ENCODE results near the gene SERTAD4.

Gene SERTAD4

DNA sequence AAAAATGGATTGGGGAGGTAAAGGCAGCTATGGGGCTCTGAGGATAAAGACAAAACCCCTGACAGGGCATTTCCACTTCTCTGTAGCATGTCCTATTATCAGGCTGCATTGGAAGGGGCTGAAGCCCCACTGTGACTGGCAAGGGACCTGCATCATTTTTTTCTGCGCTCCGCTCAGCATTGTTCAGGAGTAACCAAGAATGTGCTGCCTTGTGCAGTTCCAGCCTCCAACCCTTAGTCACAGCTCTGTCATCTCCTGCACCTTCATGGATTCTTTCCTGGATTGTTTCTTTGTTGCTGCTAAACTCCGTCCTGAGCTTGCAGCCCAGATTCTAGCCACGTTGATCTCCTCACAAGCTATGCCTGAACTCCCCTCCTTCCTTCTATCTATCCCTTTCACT lies 37.4 kb downstream of the SERTAD4 start:
- no peak for DNase-seq (ENCODE audit: low read depth)
- TF ChIP-seq, protein P1, sequence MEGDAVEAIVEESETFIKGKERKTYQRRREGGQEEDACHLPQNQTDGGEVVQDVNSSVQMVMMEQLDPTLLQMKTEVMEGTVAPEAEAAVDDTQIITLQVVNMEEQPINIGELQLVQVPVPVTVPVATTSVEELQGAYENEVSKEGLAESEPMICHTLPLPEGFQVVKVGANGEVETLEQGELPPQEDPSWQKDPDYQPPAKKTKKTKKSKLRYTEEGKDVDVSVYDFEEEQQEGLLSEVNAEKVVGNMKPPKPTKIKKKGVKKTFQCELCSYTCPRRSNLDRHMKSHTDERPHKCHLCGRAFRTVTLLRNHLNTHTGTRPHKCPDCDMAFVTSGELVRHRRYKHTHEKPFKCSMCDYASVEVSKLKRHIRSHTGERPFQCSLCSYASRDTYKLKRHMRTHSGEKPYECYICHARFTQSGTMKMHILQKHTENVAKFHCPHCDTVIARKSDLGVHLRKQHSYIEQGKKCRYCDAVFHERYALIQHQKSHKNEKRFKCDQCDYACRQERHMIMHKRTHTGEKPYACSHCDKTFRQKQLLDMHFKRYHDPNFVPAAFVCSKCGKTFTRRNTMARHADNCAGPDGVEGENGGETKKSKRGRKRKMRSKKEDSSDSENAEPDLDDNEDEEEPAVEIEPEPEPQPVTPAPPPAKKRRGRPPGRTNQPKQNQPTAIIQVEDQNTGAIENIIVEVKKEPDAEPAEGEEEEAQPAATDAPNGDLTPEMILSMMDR (conservative IDR thresholded peaks at IDR 0.05; ENCODE audit: low read depth, low read length), result no peak
- no peak overlapping the region for H3K4me3 ChIP-seq (ENCODE audit: low read depth, low read length)

DNA sequence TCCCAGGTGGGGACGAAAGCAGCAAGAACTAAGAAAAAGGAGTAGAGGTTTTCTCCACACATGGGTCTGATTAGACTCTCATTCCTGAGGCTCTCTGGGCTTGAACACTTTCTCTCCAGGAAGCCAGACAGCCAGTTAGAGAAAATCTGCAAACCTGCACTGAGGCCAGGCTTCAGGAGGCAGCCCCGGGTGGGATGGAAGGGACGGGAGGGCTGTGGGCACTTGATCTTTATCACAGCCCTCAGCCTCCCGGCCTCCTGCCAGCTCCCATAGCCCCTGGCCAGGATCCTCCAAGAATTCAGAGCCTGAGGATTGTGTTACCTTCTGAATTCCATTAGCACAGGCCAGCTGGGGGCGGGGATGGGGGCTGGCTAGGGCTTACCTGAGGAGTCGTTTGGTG lies 40.1 kb downstream of the SERTAD4 start:
- DNase-seq (ENCODE audit: low read depth), result no peak
- TF ChIP-seq, protein P1 (conservative IDR thresholded peaks at IDR 0.05; ENCODE audit: low read depth, low read length), result no peak
- no peak overlapping the region for H3K4me3 ChIP-seq (ENCODE audit: low read depth, low read length)

DNA sequence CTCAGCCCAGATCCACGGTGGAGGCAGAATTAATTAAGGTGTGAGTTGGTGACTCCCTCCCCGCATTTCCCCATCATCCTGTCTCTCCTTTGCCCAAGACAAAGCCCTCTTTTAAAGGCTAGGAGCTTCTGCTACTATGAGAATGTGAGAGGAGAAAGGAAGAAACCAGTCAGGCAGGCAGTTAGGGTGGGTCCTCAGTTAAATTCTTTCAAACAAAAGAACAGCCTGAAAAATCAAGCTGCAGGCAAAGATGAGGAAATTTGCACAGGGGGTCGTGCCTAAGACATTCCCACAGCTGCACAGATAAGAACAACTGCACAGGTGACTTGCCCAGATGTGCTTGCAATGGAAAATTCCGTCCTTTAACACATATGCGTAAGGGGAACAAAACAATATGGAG lies 47.6 kb downstream of the SERTAD4 start:
- TF ChIP-seq, protein P1 (conservative IDR thresholded peaks at IDR 0.05; ENCODE audit: low read depth, low read length), result no peak
- no peak for DNase-seq (ENCODE audit: low read depth)
- H3K4me3 ChIP-seq (ENCODE audit: low read depth, low read length), result no peak overlapping the region

DNA sequence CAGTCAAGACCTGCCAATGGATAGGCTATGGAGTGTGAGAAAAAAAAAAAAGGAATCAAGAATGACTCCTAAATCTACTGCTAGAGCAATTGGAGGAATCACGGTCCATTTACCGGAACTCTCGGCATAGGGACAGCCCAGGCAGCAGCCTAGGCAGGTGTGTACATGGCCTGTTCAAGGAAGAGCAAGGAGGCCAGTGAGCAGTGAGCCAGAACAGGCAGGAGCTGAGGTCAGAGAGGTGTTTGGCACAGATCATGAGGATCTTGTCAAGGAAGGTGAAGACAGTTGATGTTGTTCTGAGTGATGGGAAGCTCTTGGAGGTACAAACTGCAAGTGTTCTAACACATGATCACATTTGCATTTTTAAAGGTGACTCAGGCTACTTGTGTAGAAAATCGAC lies 55.5 kb downstream of the SERTAD4 start:
- no peak for DNase-seq (ENCODE audit: low read depth)
- TF ChIP-seq, protein P1 (conservative IDR thresholded peaks at IDR 0.05; ENCODE audit: low read depth, low read length), result no peak
- H3K4me3 ChIP-seq (ENCODE audit: low read depth, low read length), result no peak overlapping the region

DNA sequence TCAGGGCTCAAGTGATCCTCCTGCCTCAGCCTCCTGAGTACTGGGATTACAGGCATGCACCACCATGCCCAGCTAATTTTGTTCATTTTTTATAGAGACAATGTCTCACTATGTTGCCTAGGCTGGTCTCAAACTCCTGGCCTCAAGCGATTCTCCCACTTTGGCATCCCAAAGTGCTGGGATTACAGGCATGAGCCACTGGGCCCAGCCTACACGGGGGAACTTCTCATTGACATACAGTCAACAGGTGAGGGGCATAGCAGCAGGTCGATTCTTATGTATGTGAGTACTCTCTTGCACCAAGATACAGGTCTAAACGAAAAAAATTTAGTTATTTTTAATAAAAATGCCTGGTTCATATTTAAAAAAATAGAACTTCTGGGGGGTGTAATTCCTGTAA lies 56.7 kb downstream of the SERTAD4 start:
- H3K4me3 ChIP-seq (ENCODE audit: low read depth, low read length), result no peak overlapping the region
- TF ChIP-seq, protein P1 (conservative IDR thresholded peaks at IDR 0.05; ENCODE audit: low read depth, low read length), result no peak
- DNase-seq (ENCODE audit: low read depth), result no peak

DNA sequence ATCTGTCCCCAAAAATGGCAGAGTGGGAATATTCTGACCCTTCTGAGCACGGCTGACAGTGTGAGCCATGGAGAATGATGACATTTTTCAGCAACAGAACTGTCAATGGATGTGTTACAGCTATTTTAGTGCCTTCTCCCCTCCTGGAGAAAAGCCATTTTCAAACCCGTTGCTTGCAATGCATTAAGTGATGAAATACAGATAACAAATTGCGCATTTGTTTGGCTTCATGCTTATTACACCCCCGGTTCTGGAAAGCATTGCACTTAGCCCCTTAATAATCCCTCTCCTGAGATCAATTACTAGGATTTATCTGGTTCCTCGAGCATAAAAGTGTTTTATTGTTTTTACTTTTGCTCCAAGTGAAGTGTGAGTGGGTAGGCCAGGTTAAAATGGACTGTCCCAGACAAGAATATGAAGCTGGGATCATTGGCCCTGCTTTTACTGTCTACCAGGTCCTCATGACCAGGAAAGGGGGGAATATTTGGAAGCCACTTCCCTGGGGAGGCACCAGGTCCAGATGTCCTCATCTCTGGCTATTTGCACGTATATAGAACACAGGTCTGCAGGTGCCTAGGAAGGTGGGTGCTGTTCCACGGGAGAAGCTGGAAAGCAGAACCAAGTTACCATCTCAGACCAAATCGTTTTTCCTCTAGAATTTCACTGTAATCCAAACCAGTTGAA lies 58.6 kb downstream of the SERTAD4 start:
- TF ChIP-seq, protein P1 (conservative IDR thresholded peaks at IDR 0.05; ENCODE audit: low read depth, low read length), result no peak
- H3K4me3 ChIP-seq (ENCODE audit: low read depth, low read length), result no peak overlapping the region
- no peak for DNase-seq (ENCODE audit: low read depth)

DNA sequence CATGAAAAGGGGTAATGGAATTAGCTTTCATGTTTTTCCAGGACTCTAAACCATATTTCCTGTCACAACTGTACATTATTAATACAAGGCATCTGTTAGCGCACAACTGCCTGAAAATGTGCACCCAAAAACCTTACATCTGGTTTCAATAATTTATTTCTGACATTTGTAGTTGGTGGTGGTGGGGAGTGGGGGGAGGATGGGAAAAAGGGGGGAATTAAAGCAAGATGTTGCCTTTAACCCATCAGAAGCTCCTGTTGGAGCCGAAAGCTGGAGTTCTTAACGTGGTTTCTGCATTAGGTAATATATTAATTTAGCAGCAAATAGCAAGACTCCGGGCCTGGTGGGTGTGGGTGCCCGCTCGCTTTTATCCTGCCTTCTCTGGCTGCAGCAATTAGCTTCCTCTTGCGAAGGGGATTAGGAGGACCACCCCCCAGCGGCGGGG lies 59.2 kb downstream of the SERTAD4 start:
- no peak for DNase-seq (ENCODE audit: low read depth)
- H3K4me3 ChIP-seq (ENCODE audit: low read depth, low read length), result no peak overlapping the region
- TF ChIP-seq, protein P1 (conservative IDR thresholded peaks at IDR 0.05; ENCODE audit: low read depth, low read length), result no peak
